ENCODE data around the gene YOD1. TPM values are rescaled to one million over a fixed set of nuclear protein-coding genes. Genes with fewer than 3 reads are reported as not detected.

The YOD1 gene
- total and polyA plus RNA-seq, 2 donors (not counting 3 experiments of a cell fraction or from before 2014, with no cell fraction given): 1.2 to 5.9 TPM

DNA sequence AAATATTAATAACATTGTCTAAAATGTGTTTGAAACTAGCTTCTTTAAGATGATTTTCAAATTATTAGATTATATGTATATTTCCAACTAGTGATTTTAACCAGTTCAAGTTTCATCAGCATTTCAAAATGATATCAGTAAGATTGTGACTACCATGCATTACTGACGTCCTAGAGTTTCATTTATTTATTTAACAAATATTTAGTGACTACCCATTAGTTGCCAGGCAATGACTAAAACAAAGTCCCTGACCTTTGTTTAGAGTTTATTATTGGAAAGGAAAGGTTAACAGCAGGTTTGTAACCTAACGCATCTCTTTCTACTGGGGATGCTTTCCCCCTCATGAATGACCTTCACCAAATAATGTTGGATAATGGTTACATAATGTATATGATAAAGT is 30.1 kb upstream of the YOD1 start:
- intact Hi-C loops (cut with micrococcal nuclease) (no loop called here), dilution Hi-C loops (cut with MboI; ENCODE audit: extremely low pct_ligation_motif_present, low sequenced_read_pairs) (no loop called here)
- Histone ChIP-seq H3K9me3 (replicated peaks; ENCODE audit: control insufficient read depth, insufficient read depth, low read length) (no peaks in the 10 kb centered on the region), H4K20me1 (replicated peaks; ENCODE audit: control insufficient read depth, extremely low read depth, insufficient read depth, low read length) (no peaks in the 10 kb centered on the region), H3K36me3 (ENCODE audit: control insufficient read depth in 2 of 2, extremely low read depth in 1 of 2, insufficient read depth in 2 of 2, low read length in 2 of 2) (no peaks in the 10 kb centered on the region), H3K9me1 (replicated peaks; ENCODE audit: control insufficient read depth, extremely low read depth, insufficient read depth, low read length) (no peaks in the 10 kb centered on the region), H3K9ac (replicated peaks; ENCODE audit: extremely low read depth, insufficient read depth, low read length) (no peak overlapping the region), H3K4me2 (ENCODE audit: insufficient read depth, low read length) (no peak overlapping the region), H3K79me2 (ENCODE audit: control insufficient read depth, insufficient read depth, low read length) (no peaks in the 10 kb centered on the region), H3K27me3 (ENCODE audit: control insufficient read depth in 2 of 2, insufficient read depth in 2 of 2, low read length in 2 of 2) (peaks cover 2 to 3% of the 10 kb centered on the region in 2 experiments), H3K27ac (ENCODE audit: insufficient read depth, low read depth, low read length) (no peak overlapping the region), H3K4me3 (replicated peaks in 1 of 3; ENCODE audit: insufficient read depth in 1 of 3, low read depth in 1 of 3, low read length in 3 of 3) (no peak overlapping the region), H2AFZ (ENCODE audit: low read depth, low read length) (no peak overlapping the region), H3K4me1 (ENCODE audit: control insufficient read depth, extremely low read depth, insufficient read depth, low read length) (no peaks in the 10 kb centered on the region)
- POLR2A ChIA-PET: no interaction called here
- DNase-seq (ENCODE audit: low read depth, low spot score): no peak
- no peak for FAIRE-seq
- CTCF ChIA-PET: interaction anchor here (0.6 to 5.0 kb wide), 8 partner anchors 13 to 419 kb away, joined by 3 to 181 read pairs (median 6); no protein-coding TSS in a partner anchor
- TF ChIP-seq GATA2 (IDR thresholded peaks at IDR 0.05; ENCODE audit: insufficient read depth, insufficient read length, low read depth, low read length) (no peak), FOS (IDR thresholded peaks at IDR 0.05; ENCODE audit: borderline replicate concordance, insufficient read depth, low read length) (no peak), EZH2 (IDR thresholded peaks at IDR 0.05; ENCODE audit: borderline replicate concordance, low read depth, low read length, severe bottlenecking) (no peak), POLR2A (IDR thresholded peaks at IDR 0.05; ENCODE audit: low read depth, low read length) (no peak), JUN (IDR thresholded peaks at IDR 0.05; ENCODE audit: borderline replicate concordance, insufficient read depth, insufficient read length, low read depth) (no peak), POLR2AphosphoS5 (IDR thresholded peaks at IDR 0.05; ENCODE audit: insufficient read depth, low read depth, low read length) (no peak), MYC (IDR thresholded peaks at IDR 0.05; ENCODE audit: low read depth, low read length) (no peak)
- TF ChIP-seq, protein P1, sequence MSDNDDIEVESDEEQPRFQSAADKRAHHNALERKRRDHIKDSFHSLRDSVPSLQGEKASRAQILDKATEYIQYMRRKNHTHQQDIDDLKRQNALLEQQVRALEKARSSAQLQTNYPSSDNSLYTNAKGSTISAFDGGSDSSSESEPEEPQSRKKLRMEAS (IDR thresholded peaks at IDR 0.05; ENCODE audit: insufficient read depth, insufficient read length): no peak
- TF ChIP-seq, protein P2, sequence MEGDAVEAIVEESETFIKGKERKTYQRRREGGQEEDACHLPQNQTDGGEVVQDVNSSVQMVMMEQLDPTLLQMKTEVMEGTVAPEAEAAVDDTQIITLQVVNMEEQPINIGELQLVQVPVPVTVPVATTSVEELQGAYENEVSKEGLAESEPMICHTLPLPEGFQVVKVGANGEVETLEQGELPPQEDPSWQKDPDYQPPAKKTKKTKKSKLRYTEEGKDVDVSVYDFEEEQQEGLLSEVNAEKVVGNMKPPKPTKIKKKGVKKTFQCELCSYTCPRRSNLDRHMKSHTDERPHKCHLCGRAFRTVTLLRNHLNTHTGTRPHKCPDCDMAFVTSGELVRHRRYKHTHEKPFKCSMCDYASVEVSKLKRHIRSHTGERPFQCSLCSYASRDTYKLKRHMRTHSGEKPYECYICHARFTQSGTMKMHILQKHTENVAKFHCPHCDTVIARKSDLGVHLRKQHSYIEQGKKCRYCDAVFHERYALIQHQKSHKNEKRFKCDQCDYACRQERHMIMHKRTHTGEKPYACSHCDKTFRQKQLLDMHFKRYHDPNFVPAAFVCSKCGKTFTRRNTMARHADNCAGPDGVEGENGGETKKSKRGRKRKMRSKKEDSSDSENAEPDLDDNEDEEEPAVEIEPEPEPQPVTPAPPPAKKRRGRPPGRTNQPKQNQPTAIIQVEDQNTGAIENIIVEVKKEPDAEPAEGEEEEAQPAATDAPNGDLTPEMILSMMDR (IDR thresholded peaks at IDR 0.05; ENCODE audit: extremely low read depth in 1 of 2, insufficient read depth in 1 of 2, low read depth in 1 of 2, low read length in 2 of 2): no peak
- BruUV-seq (replicated peaks): no TSS peak
